Upper lobe of left lung (tissue), 6 donors: ENCODE results near the gene ACSL1. TPM values are rescaled to one million over a fixed set of nuclear protein-coding genes. Genes with fewer than 3 reads are reported as not detected.

Experiments used
- ATAC-seq, 2 donors: fragments of 200-7000 bp; cut with Tn5 transposase; one replicate each; pipeline ENCODE4 v1.9.1; 2022; ENCODE audit warnings: mild to moderate bottlenecking in 2 of 2, moderate library complexity in 2 of 2; ENCODE audit not compliant: low FRiP score in 2 of 2
- DNase-seq, 2 donors: peaks; one replicate each; pipeline ENCODE4 v3.0.0-alpha.2; 2019 to 2020
- H3K27ac ChIP-seq, 4 donors: fragments of 200-600 bp; sonication (generic); one replicate each; pipeline ENCODE4 v1.5.1; 2016 to 2019
- H3K27me3 ChIP-seq, 4 donors: fragments of 200-600 bp; sonication (generic); one replicate each; pipeline ENCODE4 v1.5.1; 2017 to 2019
- H3K36me3 ChIP-seq, 4 donors: fragments of 200-600 bp; sonication (generic); one replicate each; pipeline ENCODE4 v1.5.1; 2016 to 2019
- H3K4me1 ChIP-seq, 4 donors: fragments of 200-600 bp; sonication (generic); one replicate each; pipeline ENCODE4 v1.5.1; 2018 to 2019
- H3K4me3 ChIP-seq, 4 donors: fragments of 200-600 bp; sonication (generic); one replicate each; pipeline ENCODE4 v1.5.1; 2017 to 2019; ENCODE audit warnings: mild to moderate bottlenecking in 2 of 4, moderate library complexity in 1 of 4
- H3K9me3 ChIP-seq, 4 donors: fragments of 200-600 bp; sonication (generic); one replicate each; pipeline ENCODE4 v1.5.1; 2018 to 2019
- CTCF ChIP-seq, 6 experiments: fragments of 450-650 bp in 4 of 6; fragments of 200-600 bp in 2 of 6; sonication (generic) in 2 of 6; IDR thresholded peaks; one replicate each; pipeline ENCODE4 v1.5.1; 2016 to 2019; ENCODE audit warnings: antibody characterized with exemption in 6 of 6
- EP300 ChIP-seq, 4 donors: sonication (generic); formaldehyde crosslinking; IDR thresholded peaks; one replicate each; pipeline ENCODE4 v1.5.1; 2017; ENCODE audit warnings: antibody characterized with exemption in 4 of 4, control low read depth in 2 of 4
- POLR2A ChIP-seq, 4 donors: fragments of 450-650 bp; IDR thresholded peaks; one replicate each; pipeline ENCODE4 v1.5.1; 2016 to 2017; ENCODE audit warnings: antibody characterized with exemption in 4 of 4, mild to moderate bottlenecking in 2 of 4
- POLR2AphosphoS5 ChIP-seq, 2 donors: sonication (generic); formaldehyde crosslinking; IDR thresholded peaks; one replicate each; pipeline ENCODE4 v1.5.1; 2017; ENCODE audit warnings: antibody characterized with exemption in 2 of 2
- WGBS, 2 donors: methylation state at CpG; one replicate each; pipeline ENCODE4 v1.1.5; 2017 to 2018; 5-methylcytosine and 5-hydroxymethylcytosine counted together
- total RNA-seq, 6 donors: library from RNA; depleted of rRNA in 4 of 6; stranded (reverse); fragments of >200 nt in 4 of 6; gene quantifications; one replicate each; pipeline versions ENCODE4 v1.1.0 to v1.2.1, GENCODE V29; 2016 to 2021
- donor health status: DM: no; HTN: no; CAD: no; lungs with moderate emphysema.
- donor health status: DM: no; HTN: yes; CAD: no; lungs with severe emphysema.

ACSL1 gene
- total RNA-seq, 6 donors from 2014 or later = 208 to 306 (median 234) TPM

DNA sequence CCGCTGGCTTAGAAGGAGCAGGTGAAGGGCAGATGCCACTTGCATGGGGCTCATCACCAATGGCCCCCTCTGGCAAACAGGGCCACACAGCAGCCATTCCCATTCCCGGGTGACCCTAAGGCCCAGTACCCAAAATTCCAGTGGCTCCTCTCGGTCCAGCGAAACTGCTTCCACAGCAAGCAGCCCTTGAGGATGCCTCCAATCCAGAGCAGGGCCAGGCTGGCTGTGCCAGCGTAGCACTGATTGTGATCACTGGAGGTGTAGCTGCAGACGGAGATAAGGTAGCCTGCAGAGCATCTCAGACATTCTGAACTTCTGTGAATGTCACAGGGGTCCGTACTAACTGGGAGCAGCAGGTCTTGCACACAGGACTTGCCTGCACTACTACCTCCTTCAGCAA, 27.3 kb downstream of the ACSL1 start:
- Histone ChIP-seq H3K36me3 (peaks cover 2 to 53% (median 18%) of the 10 kb centered on the region in 4 donors), H3K27ac (no peak overlapping the region), H3K4me1 (peaks cover 2 to 39% (median 21%) of the 10 kb centered on the region in 4 donors), H3K4me3 (no peak overlapping the region), H3K27me3 (no peaks in the 10 kb centered on the region), H3K9me3 (no peaks in the 10 kb centered on the region)
- WGBS, 2 donors = 97% methylated on average over 4 to 7 of the region's 7 CpGs
- no peak for ATAC-seq
- DNase-seq = no peak
- no peak for TF ChIP-seq CTCF (IDR thresholded peaks at IDR 0.05)
- no peak for TF ChIP-seq POLR2AphosphoS5 (IDR thresholded peaks at IDR 0.05)
- no peak for TF ChIP-seq POLR2A (IDR thresholded peaks at IDR 0.05)
- TF ChIP-seq EP300 (IDR thresholded peaks at IDR 0.05) = no peak

DNA sequence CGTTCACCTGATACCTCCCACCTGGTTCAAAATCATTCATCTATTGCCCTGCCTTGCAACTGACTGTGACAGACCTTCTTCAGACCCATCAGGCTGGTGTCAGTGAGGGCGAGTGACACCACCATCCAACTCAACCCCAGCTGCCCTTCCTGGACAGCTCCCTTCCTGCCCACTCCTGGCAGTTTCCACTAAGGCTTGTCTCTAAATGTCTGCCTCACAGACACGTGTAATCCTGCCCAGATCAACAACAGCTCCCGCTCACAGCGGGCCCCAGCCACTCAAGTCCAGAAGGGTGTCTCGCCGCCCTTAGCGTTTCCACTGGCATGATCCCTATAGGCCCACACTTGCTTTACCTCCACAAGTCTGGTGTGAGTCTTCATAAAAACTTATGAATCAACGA, 28.9 kb downstream of the ACSL1 start:
- WGBS, 2 donors = 85 to 90% methylated on average over 9 of the region's 9 CpGs
- TF ChIP-seq EP300 (IDR thresholded peaks at IDR 0.05) = no peak
- TF ChIP-seq POLR2A (IDR thresholded peaks at IDR 0.05) = no peak
- TF ChIP-seq POLR2AphosphoS5 (IDR thresholded peaks at IDR 0.05) = no peak
- TF ChIP-seq CTCF (IDR thresholded peaks at IDR 0.05) = no peak
- H3K27me3 ChIP-seq = no peaks in the 10 kb centered on the region
- H3K4me1 ChIP-seq = peaks cover 4 to 50% (median 32%) of the 10 kb centered on the region in 4 donors
- peaks cover 2 to 45% (median 15%) of the 10 kb centered on the region in 4 donors for H3K36me3 ChIP-seq
- ATAC-seq (no peak), DNase-seq (no peak)
- no peaks in the 10 kb centered on the region for H3K9me3 ChIP-seq
- H3K4me3 ChIP-seq = no peak overlapping the region
- no peak overlapping the region for H3K27ac ChIP-seq

DNA sequence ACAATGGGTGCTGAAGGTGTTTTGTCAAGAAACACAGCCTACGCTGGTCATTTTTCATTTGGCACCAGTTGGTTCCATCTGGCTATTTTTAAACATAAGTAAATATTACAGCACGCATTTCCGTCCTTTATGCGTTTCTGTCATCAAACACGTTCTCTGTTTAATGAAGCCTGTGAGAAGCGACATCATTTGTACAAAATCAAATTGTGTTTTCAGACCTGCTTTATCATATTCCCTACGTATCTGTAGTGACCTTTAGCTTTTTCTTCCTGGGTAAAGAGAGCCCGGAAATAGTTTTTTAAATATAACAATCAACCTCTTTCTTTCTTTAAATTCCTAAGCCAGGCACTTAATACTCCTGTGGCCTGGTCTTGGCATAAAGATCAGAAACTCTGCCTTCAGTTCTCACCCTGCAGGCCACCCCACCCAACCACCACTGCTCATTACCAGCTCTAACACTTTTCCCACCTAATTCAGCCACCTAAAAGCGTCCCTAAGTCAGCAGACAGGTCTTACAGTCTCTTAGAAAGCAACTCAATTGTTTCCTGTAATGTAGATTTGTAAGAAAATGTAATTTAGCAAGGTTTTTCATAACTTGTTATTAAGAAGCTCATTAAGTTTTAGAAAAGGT, 30.4 kb downstream of the ACSL1 start:
- peak overlapping the region in 1 of 4 donors; percentile 0 for H3K27ac ChIP-seq
- DNase-seq = no peak
- H3K4me3 ChIP-seq = no peak overlapping the region
- WGBS, 2 donors = 44 to 47% methylated on average over 9 of the region's 9 CpGs
- H3K4me1 ChIP-seq = peaks cover 4 to 37% (median 32%) of the 10 kb centered on the region in 4 donors
- ATAC-seq = no peak
- TF ChIP-seq POLR2AphosphoS5 (IDR thresholded peaks at IDR 0.05) (no peak), EP300 (IDR thresholded peaks at IDR 0.05) (no peak), POLR2A (IDR thresholded peaks at IDR 0.05) (no peak), CTCF (IDR thresholded peaks at IDR 0.05) (no peak)
- H3K27me3 ChIP-seq = no peaks in the 10 kb centered on the region
- H3K36me3 ChIP-seq = peaks cover 2 to 37% (median 13%) of the 10 kb centered on the region in 4 donors
- H3K9me3 ChIP-seq = no peaks in the 10 kb centered on the region

- DNase-seq (no peak), ATAC-seq (no peak)
- 86 to 92% methylated on average over 5 of the region's 5 CpGs for WGBS, 2 donors
- peaks cover 4 to 30% (median 28%) of the 10 kb centered on the region in 4 donors for H3K4me1 ChIP-seq
- TF ChIP-seq POLR2A (IDR thresholded peaks at IDR 0.05) (no peak), CTCF (IDR thresholded peaks at IDR 0.05) (no peak), POLR2AphosphoS5 (IDR thresholded peaks at IDR 0.05) (no peak), EP300 (IDR thresholded peaks at IDR 0.05) (no peak)
- no peaks in the 10 kb centered on the region for H3K9me3 ChIP-seq
- peaks cover 2 to 28% (median 9%) of the 10 kb centered on the region in 4 donors for H3K36me3 ChIP-seq
- H3K4me3 ChIP-seq = no peak overlapping the region
- H3K27ac ChIP-seq = no peak overlapping the region
- no peaks in the 10 kb centered on the region for H3K27me3 ChIP-seq
These were observed 31.3 kb downstream of the ACSL1 start for GRCh38 chr4:184794470-184794869.
